HT1080 (cell line): ENCODE measurements around the gene CXCL12. TPM values are rescaled to one million over a fixed set of nuclear protein-coding genes. Genes with fewer than 3 reads are reported as not detected.

Experiments
- DNase-seq: peaks from one replicate; pipeline ENCODE4 v3.0.0-alpha.2; 2015; ENCODE audit warnings: low read depth
- total RNA-seq: library from RNA; depleted of rRNA; stranded (reverse); fragments of >200 nt; shearing (Covaris generic); gene quantifications from 2 replicates; pipeline ENCODE4 v1.2.3, GENCODE V29; 2014

CXCL12 gene
- total RNA-seq, 1 experiment from 2014 or later, result not detected

DNA sequence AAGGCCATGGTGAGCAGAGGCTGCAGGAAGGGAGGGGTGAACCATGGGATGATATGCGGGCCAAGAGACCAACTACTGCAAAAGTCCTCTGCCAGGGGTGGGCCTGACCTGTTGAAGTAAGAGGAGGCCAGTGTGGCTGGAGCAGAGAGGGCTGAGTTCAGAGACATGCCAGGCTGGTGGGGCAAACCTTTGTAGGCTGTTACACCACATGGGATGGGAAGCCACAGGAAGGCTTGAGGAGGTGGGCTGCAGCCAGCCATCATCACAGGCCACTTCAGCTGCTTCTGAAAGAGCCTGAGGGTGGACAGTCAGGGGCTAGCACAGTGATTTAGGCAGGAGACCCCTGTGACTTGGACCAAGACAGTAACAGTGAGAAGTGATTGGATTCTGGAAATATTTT is 20.3 kb downstream of the CXCL12 start:
- no peak for DNase-seq

DNA sequence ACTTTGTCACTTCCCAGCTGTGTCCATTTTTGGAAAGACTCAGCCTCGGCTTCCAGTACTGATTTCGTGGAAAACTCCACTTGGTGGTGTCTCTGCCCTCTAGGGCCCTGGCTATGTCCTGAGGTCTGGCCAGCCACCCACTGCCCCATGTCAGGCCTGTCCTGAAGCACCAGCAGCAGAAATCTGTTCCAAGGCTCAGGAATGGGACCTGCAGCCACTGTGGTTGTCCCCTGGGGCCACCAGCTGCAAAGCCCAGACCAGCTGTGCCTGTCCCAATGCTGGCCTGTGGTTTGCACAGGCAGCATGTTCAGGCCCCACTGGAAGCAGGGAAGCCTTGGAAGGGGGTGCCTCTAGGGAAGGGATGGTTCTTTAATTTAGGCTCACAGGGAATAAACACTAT is 21.2 kb downstream of the CXCL12 start:
- no peak for DNase-seq

DNA sequence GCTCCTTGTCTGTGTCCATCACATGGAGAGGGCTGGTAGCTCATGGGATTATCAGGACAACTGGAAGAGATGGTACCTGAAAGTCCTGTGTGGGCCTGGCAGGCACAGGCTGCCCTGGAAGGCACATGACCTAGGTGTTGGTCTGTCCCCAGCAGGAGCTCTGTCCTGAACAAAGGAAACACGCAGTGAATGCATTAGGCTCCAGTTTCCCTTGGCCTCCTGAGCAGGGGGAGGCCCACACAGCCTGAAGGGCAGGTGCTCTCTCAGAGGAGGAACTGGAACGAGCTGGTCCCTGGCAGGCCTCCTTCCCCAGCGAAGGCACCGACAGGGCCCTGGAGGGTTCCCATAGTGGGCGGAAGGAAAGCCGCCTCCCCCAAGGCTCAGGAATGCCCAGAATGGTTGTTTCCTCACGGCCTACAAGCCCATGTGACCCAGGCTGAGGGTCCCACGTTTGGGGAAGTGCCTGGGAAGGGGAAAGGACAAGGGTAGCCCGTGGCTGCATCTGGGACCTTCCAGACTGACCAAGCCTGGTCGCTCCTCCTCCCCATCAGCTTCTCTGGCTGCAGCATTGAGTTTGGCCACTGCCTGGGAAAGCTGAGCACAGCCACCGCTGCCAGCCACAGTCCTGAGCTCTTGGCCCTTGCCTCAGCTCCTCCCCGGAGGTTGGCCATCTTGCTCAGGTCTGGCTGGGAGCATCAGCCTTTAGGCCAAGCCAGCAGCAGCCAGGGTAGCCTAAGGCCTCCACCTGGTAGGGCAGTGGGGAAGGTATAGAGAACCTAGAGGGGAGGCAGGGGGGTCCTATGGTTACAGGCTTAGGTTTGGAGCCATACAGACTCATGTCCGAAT is 21.8 kb downstream of the CXCL12 start:
- no peak for DNase-seq

DNA sequence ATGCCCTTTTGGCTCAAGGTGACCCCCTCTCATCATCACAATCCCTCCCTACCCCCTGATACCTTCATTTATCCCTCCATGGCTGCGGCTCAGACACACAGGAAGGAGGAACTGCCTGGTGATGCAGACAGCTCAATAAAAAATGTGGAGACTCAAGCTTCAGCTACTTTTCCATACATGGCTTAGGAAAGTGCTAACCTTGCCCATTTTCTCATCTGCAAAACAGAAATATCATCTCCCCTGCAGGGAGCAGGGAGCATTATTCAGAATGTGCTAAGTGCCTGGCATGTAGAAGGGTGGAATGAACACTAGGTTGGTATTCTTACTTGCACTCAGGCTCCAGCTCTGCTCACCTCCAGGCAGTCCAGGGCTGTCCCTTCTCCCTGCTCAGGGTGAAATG is 23.8 kb downstream of the CXCL12 start:
- DNase-seq, result no peak

DNA sequence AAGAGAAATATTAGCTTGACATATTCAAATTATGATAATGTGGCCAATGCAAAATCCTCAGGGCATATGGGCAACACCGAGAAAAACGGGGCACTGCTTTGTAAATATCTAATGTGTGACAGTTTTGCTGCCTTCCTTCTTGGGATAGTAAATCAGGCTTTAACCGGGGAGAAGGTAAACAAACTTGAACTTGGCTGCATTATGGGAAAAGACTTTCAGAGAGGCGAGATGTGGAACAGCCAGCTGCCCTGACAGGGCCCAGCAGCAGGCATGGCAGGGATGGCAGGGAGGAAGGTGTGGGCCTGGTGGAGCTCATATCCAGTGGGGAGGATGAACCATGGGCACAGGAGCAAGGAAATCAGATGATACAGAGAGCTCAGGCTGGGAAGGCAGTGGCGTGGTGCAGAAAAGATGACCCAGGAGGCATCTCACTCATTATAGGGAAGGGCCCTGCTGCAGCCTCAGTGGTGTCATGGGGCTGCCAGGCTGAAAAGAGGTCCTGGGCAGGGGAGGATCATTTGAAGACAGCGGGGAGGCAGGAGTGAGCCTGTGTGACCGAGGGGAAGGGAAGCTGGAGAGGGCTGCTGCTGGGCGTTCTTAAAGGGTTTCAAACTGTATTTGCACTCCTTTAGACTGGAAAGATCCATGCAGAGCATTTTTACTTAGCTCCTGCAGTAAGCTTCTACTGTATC is 26.7 kb downstream of the CXCL12 start:
- DNase-seq, result no peak

DNA sequence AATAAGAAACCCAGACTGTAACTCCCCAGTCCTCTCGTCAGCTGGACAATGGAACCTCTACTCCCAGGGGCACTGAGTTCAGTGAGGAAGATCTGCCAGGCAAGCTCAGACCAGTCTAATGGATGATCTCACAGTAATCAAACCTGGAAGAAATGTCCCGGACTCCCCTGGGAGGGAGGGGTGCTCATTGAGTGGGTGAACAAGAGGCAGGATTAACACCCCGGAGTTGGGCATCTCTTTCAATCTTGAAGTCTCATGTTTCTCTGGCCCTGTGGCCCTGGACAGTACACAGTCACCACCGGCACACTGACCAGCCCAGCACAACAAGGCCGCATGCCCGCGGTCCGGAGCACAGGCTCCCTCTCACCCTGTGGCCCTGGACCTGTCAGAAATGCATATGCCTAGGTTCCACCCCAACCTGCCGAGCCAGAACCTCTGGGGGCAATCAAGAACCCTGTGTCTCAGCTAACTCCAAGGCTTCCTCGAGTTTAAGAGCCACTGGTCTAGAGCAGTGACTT is 27.8 kb downstream of the CXCL12 start:
- no peak for DNase-seq

DNA sequence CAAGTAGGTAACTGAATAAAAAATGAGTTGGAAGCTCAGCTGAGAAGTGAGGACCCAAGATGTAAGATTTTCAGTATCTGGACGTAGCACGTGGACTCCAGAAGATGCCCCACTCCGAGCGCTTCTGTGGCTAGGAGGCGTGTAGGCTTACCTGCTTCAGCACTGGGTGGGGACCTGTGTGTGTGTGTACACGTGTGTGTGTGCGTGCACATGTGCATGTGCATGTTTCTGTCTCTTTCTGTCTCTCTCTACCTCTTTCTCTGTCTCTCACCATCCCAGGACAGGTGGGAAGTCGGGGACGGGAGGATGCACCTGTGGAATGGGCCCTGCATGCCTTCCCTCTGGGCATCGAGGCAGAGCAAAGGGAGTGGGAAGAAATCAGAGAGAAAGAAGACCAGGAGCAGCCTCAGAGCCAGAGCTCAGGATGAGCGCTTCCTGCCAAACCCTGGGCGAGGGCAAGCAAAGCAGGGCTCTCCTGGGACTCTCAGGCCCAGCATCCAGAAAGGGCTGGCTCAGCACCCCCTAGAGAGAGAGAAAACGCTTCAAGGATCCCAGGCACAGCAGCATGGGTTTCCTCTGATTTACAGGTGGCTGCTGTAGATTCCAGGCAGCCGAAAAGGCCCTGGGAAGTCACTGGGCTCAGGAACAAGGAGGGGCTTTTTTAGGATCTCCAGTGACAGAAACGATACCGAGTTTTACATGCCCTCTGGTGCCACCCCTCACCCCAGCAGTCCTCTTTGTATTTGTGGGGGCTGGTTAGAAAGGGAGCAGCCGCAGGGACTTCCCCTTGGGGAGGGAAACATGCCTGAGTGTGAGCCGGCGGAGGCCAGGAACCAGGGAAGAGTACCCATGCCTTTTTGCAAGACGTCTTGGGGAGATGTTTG is 28.5 kb downstream of the CXCL12 start:
- DNase-seq, result no peak

DNA sequence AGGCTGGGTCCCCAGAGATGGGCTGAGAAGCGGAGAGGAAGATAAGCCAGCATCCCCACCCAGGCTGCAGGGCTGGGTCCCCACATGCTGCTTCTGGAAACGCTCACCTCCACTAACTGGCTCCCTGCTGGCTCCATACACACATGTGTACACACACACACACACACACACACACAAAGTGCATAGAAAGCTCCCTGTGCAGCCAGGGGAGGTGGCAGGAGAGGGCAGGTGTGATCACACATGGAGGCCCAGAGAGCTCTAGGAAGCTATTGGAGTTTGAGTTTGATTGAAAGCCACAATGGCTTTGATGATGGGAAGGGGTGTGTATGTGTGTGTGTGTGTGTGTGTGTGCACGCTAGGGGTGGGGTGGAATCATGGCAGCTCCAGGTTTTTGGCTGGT is 29.3 kb downstream of the CXCL12 start:
- no peak for DNase-seq

DNA sequence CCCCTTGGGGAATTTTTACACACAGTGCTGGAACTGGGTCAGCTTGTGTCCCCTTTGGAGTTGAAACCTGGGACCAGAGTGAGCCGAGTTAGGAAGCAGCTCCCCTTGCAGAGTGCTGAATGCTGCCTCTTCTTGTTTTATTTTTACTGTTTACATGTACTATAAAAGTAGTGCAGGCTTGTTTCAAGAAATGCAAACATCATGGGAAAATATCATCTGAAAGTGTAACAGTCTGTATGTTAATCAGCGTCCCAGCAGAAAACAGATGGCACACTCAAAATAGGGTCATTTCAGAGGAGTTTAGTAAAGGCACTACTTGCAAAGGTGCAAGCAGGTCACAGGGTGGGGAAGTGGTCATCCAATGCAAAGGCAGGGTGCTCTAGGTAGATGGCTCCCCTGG is 30.1 kb downstream of the CXCL12 start:
- DNase-seq, result no peak

DNA sequence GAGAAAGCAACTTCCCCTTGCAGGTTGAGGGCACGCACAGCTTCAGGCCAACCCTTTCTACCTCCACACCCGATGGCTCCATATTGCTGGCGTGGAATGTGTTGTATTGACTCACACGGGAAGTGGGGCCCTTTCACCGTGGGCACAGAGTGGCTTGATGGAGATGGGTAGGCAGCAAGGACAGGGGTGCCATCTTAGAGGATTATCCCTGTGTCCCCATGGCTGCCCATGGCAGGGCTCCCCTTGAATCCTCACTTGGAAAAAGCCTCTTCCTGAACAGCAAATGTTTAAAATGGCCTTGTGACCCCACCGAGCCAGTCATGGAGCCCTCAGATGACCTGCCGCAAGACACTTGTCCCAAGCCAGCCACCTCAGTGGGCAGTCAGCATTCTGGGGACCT is 31.2 kb downstream of the CXCL12 start:
- no peak for DNase-seq

DNA sequence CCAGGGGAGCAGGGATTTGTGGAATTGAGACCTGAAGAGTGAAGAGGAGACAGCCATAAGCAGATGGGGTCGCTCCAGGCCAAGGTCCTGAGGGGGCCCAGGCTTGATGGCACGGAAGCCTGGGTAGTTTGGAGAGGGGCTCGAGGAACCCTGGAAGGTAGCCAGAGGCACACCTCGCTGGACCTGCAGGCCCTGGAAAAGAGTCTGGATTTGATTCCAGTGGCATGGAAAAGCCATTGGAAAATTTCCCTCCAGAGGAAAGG is 31.8 kb downstream of the CXCL12 start:
- DNase-seq, result no peak

DNA sequence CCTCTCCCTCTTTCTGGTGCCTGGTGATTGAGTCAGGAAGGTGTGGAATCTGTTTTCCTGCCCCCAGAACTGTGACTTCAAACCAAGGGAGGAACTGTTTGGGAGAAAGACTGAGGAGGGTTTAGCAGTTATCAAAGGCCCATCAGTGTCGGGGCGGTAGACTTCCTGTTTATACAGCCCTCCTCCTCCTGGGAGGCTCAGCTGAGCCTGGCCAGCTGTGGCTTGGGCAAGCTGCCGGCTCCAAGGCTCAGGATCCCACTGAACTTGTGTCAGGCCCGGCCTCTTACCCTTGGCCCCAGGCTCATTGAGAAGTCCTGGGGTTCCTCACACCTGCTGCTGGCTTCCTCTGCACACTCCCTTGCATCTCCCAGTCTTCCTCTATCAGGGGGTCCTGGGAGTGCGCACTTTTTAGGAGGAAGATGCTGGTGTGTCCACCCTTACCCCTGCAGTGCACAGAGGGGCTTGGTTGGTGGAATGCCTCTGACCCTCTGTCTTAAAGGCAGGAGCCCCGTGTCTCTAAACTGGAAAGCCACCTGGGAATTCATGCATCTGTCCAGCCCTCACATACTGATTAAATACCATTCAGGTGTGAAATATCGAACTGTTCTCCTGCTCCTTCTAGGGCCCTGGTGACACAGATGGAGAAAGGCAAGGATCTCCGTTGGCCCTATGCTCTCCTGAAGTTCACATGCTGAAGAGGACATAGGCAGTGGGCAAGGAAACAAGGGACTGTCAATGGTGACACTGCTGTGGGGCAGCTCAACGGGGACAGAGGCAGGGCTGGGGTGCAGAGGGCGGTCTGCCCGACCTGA is 32.4 kb downstream of the CXCL12 start:
- no peak for DNase-seq

DNA sequence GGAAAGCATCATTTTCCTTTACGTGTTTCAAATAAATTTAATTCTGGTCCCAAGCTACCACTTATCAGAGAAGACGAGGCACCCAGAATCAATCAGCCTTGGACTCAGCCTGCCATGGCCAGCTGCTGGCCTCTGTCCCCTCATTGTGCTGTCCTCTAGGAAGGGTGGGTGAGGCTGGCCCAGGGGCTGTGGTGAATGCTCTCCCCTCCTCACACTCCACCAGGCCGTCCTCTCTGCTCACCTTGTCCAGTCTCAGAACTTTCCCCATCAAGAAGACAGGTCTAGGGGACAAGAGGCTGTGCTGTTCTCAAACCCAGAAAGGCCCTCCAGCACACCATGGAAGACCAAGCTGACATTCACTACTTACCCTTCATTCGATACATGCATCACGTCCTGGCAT is 36.4 kb downstream of the CXCL12 start:
- no peak for DNase-seq

DNA sequence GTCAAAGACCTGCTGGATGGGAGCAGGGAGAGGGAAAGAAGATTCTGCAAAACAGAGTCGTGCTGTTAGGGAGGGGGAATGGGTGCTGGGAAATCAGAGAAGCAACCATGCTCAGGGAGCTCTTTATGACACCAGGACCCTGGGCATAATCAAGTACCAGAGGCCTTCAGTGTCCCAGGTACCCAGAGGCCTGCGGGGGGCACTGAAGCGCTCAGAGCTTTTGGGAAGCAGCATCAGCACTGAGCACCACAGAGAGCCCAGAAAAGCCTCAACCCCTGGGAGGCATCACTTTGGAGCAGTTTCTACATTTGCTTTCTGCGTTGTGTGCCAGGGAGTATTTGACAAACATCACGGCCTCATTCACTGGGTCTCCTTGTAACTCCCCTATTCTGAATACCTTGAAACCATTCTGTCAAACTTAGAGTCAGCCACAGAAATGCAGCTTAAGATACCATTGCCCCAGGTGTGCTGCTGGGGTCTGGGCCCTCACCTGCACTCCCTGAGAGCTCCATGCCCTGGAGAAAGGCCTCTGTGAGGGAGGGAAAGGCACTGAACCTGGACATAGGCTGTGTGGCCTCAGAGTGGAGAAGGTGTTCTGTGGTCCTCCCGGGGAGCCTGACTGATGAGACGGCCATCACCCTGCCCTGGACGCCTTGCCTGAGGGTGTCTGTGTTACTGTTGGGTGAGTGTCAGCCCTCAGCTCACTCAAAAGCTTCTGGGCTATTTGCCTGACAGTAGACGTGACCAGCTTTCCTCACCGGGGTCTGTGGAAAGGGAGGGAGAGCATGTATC is 37.1 kb downstream of the CXCL12 start:
- DNase-seq, result no peak

DNA sequence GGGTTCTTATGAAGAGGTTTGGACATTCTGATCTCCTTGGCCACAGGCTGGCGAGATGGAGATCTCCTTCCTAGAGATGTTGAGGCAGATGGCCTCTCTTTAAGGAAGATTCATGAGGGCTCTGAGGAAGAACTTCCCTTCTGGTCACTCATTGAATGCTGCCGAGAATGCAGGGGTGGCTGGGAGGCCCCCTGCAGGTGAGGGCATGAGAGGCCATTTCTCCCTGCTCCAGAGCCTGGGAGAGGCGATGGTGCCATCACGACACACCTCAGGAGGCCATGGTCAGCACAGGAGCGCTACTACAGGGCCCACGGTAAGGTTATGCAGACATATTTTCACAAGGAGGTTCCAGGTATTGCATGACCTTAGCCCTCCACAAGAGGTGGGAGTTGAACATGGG is 40.2 kb downstream of the CXCL12 start:
- no peak for DNase-seq

DNA sequence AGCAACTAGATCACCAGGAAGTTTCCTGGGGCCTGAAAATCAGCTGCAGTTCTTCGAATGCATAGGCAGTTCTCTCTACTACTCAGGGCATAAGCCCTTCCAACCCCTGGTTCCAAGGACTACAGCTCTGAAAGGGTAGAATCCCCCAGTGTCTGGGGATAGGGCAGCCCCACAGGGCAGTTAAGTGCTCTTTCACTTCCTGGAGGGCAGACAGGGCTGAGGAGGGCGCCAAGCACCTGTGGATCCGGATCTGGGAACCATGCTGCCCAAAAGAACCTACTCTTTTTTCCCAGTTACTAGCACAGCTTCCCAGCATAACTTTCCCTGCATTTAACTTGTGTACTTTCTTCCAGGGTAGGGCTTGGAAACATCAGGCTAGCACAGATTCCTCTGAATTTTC is 41.1 kb downstream of the CXCL12 start:
- no peak for DNase-seq

DNA sequence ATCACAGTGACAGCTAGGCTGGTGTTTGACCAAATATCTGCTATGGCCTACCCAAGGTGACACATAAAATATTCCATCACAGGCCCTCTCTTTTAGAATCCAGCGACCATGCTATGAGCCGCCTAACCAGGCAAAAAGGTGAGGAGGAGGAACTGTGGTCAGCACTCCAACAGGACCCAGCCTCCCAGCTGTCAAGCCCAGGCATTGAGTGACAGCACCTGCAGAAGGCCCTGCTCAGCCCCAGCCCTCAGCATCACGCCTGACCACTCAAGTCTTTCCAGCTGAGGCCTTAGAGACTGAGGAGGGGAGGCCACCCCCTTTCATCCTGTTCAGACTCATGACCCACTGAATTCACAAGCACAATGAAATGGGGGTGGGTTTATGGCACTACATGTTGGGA is 43.0 kb downstream of the CXCL12 start:
- no peak for DNase-seq

DNA sequence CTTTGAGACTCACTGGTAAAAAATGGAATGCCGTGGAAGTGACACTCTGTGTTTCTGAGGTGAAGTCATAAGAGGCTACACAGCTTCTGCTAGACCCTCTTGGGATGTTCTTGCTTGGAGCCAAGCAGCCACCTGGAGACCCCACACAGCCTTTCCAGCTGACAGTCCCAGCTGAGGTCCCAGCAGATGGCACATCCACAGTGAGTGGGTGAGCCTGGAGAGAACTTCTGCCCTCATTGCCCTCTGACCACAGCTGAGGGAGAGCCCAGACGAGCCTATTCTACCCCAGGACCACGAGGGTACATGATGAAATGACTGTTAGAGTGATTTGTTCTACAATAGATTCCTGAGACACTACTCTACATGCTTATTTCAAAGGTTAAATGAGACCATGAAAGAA is 44.3 kb downstream of the CXCL12 start:
- DNase-seq, result no peak

DNA sequence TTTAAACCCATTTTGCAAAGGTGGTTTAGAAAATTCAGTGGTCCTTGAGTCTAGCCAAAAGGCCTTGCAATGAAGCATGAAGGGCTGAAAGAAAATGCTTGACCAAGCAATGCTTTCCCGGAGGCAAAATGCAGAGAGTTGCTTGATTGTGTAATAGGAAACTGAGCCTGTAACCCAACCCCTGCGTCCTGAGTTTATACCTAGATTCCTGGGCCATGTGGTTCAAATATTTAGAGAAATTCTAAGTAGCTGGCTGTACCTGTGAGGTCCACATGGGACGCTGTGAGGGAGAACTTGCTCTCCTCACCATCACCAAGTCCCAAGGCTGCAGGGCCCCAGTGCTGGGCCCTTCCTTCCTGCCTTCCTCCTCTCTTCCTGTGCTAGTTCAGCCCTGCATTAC is 45.7 kb downstream of the CXCL12 start:
- DNase-seq, result no peak

DNA sequence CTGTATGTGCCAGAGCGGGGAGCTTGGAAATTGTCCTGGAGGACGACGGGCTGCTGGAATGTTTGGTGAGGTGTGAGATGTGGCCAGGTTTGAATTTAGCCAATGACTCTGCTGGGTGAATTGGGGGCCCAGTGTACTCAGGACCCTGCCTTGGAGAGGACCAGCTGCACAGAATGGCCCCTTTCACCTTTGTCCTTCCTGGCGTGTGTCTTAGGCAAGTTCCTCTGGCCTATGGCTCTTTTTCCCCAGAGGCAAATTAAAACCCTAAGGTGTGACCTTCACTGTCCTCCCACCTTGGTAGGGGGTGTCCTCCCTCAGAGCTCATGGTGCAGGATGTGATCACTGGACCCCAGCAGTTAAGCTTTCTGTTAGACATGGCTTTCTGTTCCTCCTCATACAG is 47.8 kb downstream of the CXCL12 start:
- no peak for DNase-seq
